ENCODE data around the gene NR3C1.

DNA sequence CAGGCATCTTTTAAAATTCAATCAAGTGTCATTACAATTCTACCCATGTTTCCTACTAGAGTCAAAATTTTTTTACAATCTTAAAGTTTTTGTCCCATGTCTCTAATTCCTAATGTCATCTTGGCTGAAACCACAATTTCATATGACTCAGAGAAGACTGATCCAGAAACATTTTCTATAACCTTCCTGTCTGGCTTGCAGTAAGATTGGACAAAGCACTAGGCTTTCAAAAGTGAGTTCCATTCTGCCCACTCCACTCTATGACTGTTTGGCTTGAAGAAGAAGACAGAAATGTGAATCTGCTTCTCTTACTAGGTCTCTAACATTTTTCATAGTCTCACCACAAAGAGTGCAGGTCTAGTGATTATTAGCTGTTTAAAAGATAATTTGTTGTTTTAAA, 88.8 kb downstream of the NR3C1 start:
- TF ChIP-seq, protein P1, sequence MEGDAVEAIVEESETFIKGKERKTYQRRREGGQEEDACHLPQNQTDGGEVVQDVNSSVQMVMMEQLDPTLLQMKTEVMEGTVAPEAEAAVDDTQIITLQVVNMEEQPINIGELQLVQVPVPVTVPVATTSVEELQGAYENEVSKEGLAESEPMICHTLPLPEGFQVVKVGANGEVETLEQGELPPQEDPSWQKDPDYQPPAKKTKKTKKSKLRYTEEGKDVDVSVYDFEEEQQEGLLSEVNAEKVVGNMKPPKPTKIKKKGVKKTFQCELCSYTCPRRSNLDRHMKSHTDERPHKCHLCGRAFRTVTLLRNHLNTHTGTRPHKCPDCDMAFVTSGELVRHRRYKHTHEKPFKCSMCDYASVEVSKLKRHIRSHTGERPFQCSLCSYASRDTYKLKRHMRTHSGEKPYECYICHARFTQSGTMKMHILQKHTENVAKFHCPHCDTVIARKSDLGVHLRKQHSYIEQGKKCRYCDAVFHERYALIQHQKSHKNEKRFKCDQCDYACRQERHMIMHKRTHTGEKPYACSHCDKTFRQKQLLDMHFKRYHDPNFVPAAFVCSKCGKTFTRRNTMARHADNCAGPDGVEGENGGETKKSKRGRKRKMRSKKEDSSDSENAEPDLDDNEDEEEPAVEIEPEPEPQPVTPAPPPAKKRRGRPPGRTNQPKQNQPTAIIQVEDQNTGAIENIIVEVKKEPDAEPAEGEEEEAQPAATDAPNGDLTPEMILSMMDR (IDR thresholded peaks at IDR 0.05; ENCODE audit: poor library complexity): no peak
- TF ChIP-seq EZH2 (IDR thresholded peaks at IDR 0.05; ENCODE audit: borderline replicate concordance) (no peak), EZH2phosphoT487 (IDR thresholded peaks at IDR 0.05; ENCODE audit: low read depth, severe bottlenecking, unreplicated experiment) (no peak)
